Activated CD4-positive, alpha-beta T cell treated with anti-CD3 and anti-CD28 coated beads for 1 hour (primary cell): ENCODE results near the gene TMEM190.
A peak's percentile ranks its signal among the peaks of the same experiment; 100 is the strongest.
"Not testable (repeated sequence)": the region's sequence is repeated elsewhere in the genome, so short reads cannot be mapped to it uniquely, and the experiment has no call there.

Experiments
- DNase-seq: peaks from one replicate; pipeline ENCODE4 v3.0.0-alpha.2; 2020

The TMEM190 gene

GRCh38 chr19:55391702-55392615 lies 15.3 kb downstream of the TMEM190 start:
- no peak for DNase-seq

GRCh38 chr19:55392820-55393761 lies 16.5 kb downstream of the TMEM190 start:
- DNase-seq = no peak

- DNase-seq = no peak
Observed at GRCh38 chr19:55398200-55398925, 21.7 kb downstream of the TMEM190 start.

- no peak for DNase-seq
Observed at GRCh38 chr19:55400281-55401087, 23.9 kb downstream of the TMEM190 start.

- DNase-seq = not testable (repeated sequence)
Observed at GRCh38 chr19:55401390-55401789, 24.8 kb downstream of the TMEM190 start.

GRCh38 chr19:55402509-55402908 lies 25.9 kb downstream of the TMEM190 start:
- no peak for DNase-seq

- DNase-seq = no peak
Observed at GRCh38 chr19:55405638-55406037, 29.0 kb downstream of the TMEM190 start.

GRCh38 chr19:55406091-55406825 lies 29.6 kb downstream of the TMEM190 start:
- DNase-seq = no peak

- DNase-seq = no peak
Observed at GRCh38 chr19:55406826-55407549, 30.4 kb downstream of the TMEM190 start.

- DNase-seq = not testable (repeated sequence)
Observed at GRCh38 chr19:55407550-55407799, 30.8 kb downstream of the TMEM190 start, which contains the start of gene UBE2S. Gene UBE2S (minus strand): TSS chr19:55407788. CDS start chr19:55407589, 199 bp downstream.

- DNase-seq = peak; percentile 94
Observed at GRCh38 chr19:55407800-55408532, 31.3 kb downstream of the TMEM190 start.

- no peak for DNase-seq
Observed at GRCh38 chr19:55408533-55408872, 31.9 kb downstream of the TMEM190 start.

GRCh38 chr19:55409179-55409578 lies 32.6 kb downstream of the TMEM190 start:
- DNase-seq = not testable (repeated sequence)

GRCh38 chr19:55410168-55410567 lies 33.5 kb downstream of the TMEM190 start:
- no peak for DNase-seq

- DNase-seq = peak; percentile 24
Observed at GRCh38 chr19:55418185-55418584, 41.6 kb downstream of the TMEM190 start.

- DNase-seq = no peak
Observed at GRCh38 chr19:55419103-55419502, 42.5 kb downstream of the TMEM190 start.

GRCh38 chr19:55419624-55420236 lies 43.1 kb downstream of the TMEM190 start:
- DNase-seq = no peak

GRCh38 chr19:55421281-55421680 lies 44.7 kb downstream of the TMEM190 start:
- DNase-seq = not testable (repeated sequence)

GRCh38 chr19:55423225-55424005 lies 46.8 kb downstream of the TMEM190 start:
- no peak for DNase-seq
